Neural progenitor cell (in vitro differentiated cells): ENCODE results near the gene DBNL. TPM values are rescaled to one million over a fixed set of nuclear protein-coding genes. Genes with fewer than 3 reads are reported as not detected.

ENCODE experiments used
- DNase-seq: peaks from one replicate; pipeline ENCODE4 v3.0.0-alpha.2; 2016; ENCODE audit warnings: low spot score
- H2AFZ ChIP-seq: fragments of 200-600 bp; sonication (generic); replicated peaks from 2 replicates; pipeline ENCODE4 v1.6.1; 2016; ENCODE audit warnings: antibody characterized with exemption
- H3F3A ChIP-seq: fragments of 200-600 bp; sonication (generic); 2 replicates; pipeline ENCODE4 v1.6.1; 2016; ENCODE audit warnings: antibody characterized with exemption, low read depth
- H3K27ac ChIP-seq: fragments of 200-600 bp; sonication (generic); 2 replicates; pipeline ENCODE4 v1.5.1; 2016; ENCODE audit warnings: mild to moderate bottlenecking
- H3K27me3 ChIP-seq: fragments of 200-600 bp; sonication (generic); 2 replicates; pipeline ENCODE4 v1.6.1; 2016; ENCODE audit warnings: mild to moderate bottlenecking, moderate library complexity
- H3K36me3 ChIP-seq: fragments of 200-600 bp; sonication (generic); 2 replicates; pipeline ENCODE4 v1.5.1; 2016
- H3K4me1 ChIP-seq: fragments of 200-600 bp; sonication (generic); 2 replicates; pipeline ENCODE4 v1.6.1; 2016; ENCODE audit warnings: mixed run types
- H3K4me2 ChIP-seq: fragments of 200-600 bp; sonication (generic); 2 replicates; pipeline ENCODE4 v1.6.1; 2016
- H3K4me3 ChIP-seq: fragments of 200-600 bp; sonication (generic); 2 replicates; pipeline ENCODE4 v1.5.1; 2016
- H3K79me2 ChIP-seq: fragments of 200-600 bp; sonication (generic); 2 replicates; pipeline ENCODE4 v1.6.1; 2016; ENCODE audit warnings: low read depth
- H3K9ac ChIP-seq: fragments of 200-600 bp; sonication (generic); 2 replicates; pipeline ENCODE4 v1.6.1; 2016
- H3K9me3 ChIP-seq: fragments of 200-600 bp; sonication (generic); 2 replicates; pipeline ENCODE4 v1.5.1; 2016; ENCODE audit warnings: low read depth
- H4K20me1 ChIP-seq: fragments of 200-600 bp; sonication (generic); 2 replicates; pipeline ENCODE4 v1.6.1; 2016; ENCODE audit warnings: low read depth
- H3K27ac Mint-ChIP-seq: 3 replicates; pipeline ENCODE4 v1.8.0; 2021; ENCODE audit warnings: mixed read lengths
- H3K27me3 Mint-ChIP-seq: 2 replicates; pipeline ENCODE4 v1.8.0; 2022; ENCODE audit warnings: low read depth, mild to moderate bottlenecking, inconsistent platforms, moderate library complexity, mixed read lengths; ENCODE audit not compliant: insufficient read depth
- H3K36me3 Mint-ChIP-seq: 3 replicates; pipeline ENCODE4 v1.8.0; 2021; ENCODE audit warnings: mixed read lengths
- H3K4me1 Mint-ChIP-seq: 3 replicates; pipeline ENCODE4 v1.8.0; 2021; ENCODE audit warnings: mixed read lengths
- H3K4me3 Mint-ChIP-seq: 3 replicates; pipeline ENCODE4 v1.8.0; 2021; ENCODE audit warnings: mild to moderate bottlenecking, moderate library complexity, mixed read lengths
- H3K9me3 Mint-ChIP-seq: 3 replicates; pipeline ENCODE4 v1.8.0; 2020; ENCODE audit warnings: mixed read lengths
- CTCF ChIP-seq: fragments of 200-600 bp; sonication (generic); IDR thresholded peaks from 2 replicates; pipeline ENCODE4 v1.5.1; 2017; ENCODE audit warnings: antibody characterized with exemption, mild to moderate bottlenecking
- EZH2 ChIP-seq: fragments of 200-600 bp; sonication (generic); IDR thresholded peaks from 2 replicates; pipeline ENCODE4 v1.6.1; 2017; ENCODE audit warnings: antibody characterized with exemption, mild to moderate bottlenecking, moderate library complexity
- EZH2phosphoT487 ChIP-seq: fragments of 200-600 bp; sonication (generic); IDR thresholded peaks from 2 replicates; pipeline ENCODE4 v1.6.1; 2017; ENCODE audit warnings: antibody characterized with exemption
- total RNA-seq: library from RNA; depleted of rRNA; stranded (reverse); fragments of >200 nt; gene quantifications from 2 replicates; pipeline ENCODE4 v1.2.3, GENCODE V29; 2015; ENCODE audit warnings: low replicate concordance

Gene DBNL
- total RNA-seq, 1 donor from 2014 or later = 31.4 TPM

DNA sequence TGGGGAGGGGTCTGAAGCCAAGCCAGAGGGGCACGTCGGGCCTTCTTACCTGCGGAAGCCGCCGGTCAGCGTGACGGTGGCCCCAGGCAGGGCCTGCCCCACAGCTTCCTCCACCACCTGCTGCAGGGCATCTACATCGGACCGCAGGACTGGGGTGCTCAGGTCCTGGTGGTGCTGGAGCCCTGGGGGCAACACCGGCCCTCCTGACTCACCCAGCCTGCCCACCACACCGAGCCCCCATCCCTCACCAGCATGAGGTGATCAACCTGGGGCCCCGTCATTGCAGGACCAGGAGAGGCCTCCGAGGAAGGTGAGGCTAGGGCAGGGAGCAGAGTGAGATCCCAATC lies 29.8 kb downstream of the DBNL start:
- Histone ChIP-seq H3K4me3 (no peak overlapping the region), H3K9ac (no peak overlapping the region), H3K4me2 (no peak overlapping the region), H2AFZ (no peak overlapping the region), H3K36me3 (no peaks in the 10 kb centered on the region), H3K27ac (no peak overlapping the region), H3K79me2 (no peaks in the 10 kb centered on the region), H3F3A (peaks cover 4% of the 10 kb centered on the region), H3K4me1 (no peaks in the 10 kb centered on the region), H4K20me1 (no peaks in the 10 kb centered on the region), H3K27me3 (no peaks in the 10 kb centered on the region), H3K9me3 (no peaks in the 10 kb centered on the region)
- H3K4me3 Mint-ChIP-seq = no peak overlapping the region
- DNase-seq = no peak
- no peaks in the 10 kb centered on the region for H3K9me3 Mint-ChIP-seq
- H3K36me3 Mint-ChIP-seq = peaks cover 2% of the 10 kb centered on the region
- no peak for TF ChIP-seq EZH2phosphoT487
- TF ChIP-seq CTCF = no peak
- TF ChIP-seq EZH2 = no peak
- peaks cover 2% of the 10 kb centered on the region for H3K4me1 Mint-ChIP-seq
- no peak overlapping the region for H3K27ac Mint-ChIP-seq
- H3K27me3 Mint-ChIP-seq = peaks cover 6% of the 10 kb centered on the region

GRCh38 chr7:44075296-44076075 lies 31.0 kb downstream of the DBNL start:
- TF ChIP-seq EZH2phosphoT487 = no peak
- no peak for TF ChIP-seq EZH2
- TF ChIP-seq CTCF = no peak
- DNase-seq = no peak
- H3K36me3 ChIP-seq = no peaks in the 10 kb centered on the region
- H3K27ac Mint-ChIP-seq = no peak overlapping the region
- H3K9me3 Mint-ChIP-seq = no peaks in the 10 kb centered on the region
- no peak overlapping the region for H3K9ac ChIP-seq
- peaks cover 2% of the 10 kb centered on the region for H3K4me1 Mint-ChIP-seq
- no peak overlapping the region for H3K4me3 ChIP-seq
- H3K9me3 ChIP-seq = no peaks in the 10 kb centered on the region
- H3K4me1 ChIP-seq = no peaks in the 10 kb centered on the region
- peaks cover 4% of the 10 kb centered on the region for H3F3A ChIP-seq
- peaks cover 2% of the 10 kb centered on the region for H3K36me3 Mint-ChIP-seq
- H4K20me1 ChIP-seq = no peaks in the 10 kb centered on the region
- no peak overlapping the region for H3K4me3 Mint-ChIP-seq
- no peak overlapping the region for H2AFZ ChIP-seq
- H3K79me2 ChIP-seq = no peaks in the 10 kb centered on the region
- no peak overlapping the region for H3K27ac ChIP-seq
- no peaks in the 10 kb centered on the region for H3K27me3 ChIP-seq
- peaks cover 6% of the 10 kb centered on the region for H3K27me3 Mint-ChIP-seq
- no peak overlapping the region for H3K4me2 ChIP-seq

GRCh38 chr7:44076101-44076895 lies 31.8 kb downstream of the DBNL start:
- H3K27ac Mint-ChIP-seq = no peak overlapping the region
- peaks cover 6% of the 10 kb centered on the region for H3K27me3 Mint-ChIP-seq
- H3K4me3 ChIP-seq = no peak overlapping the region
- H3K9me3 Mint-ChIP-seq = no peaks in the 10 kb centered on the region
- H3K27me3 ChIP-seq = no peaks in the 10 kb centered on the region
- no peak overlapping the region for H3K9ac ChIP-seq
- no peaks in the 10 kb centered on the region for H3K79me2 ChIP-seq
- no peak for DNase-seq
- no peaks in the 10 kb centered on the region for H3K36me3 ChIP-seq
- H3K27ac ChIP-seq = no peak overlapping the region
- H3K9me3 ChIP-seq = no peaks in the 10 kb centered on the region
- peaks cover 6% of the 10 kb centered on the region for H3K36me3 Mint-ChIP-seq
- H3K4me3 Mint-ChIP-seq = no peak overlapping the region
- no peaks in the 10 kb centered on the region for H4K20me1 ChIP-seq
- H3K4me1 Mint-ChIP-seq = peaks cover 8% of the 10 kb centered on the region
- TF ChIP-seq EZH2 (no peak), EZH2phosphoT487 (no peak), CTCF (no peak)
- no peaks in the 10 kb centered on the region for H3K4me1 ChIP-seq
- no peak overlapping the region for H2AFZ ChIP-seq
- H3K4me2 ChIP-seq = no peak overlapping the region
- peaks cover 4% of the 10 kb centered on the region for H3F3A ChIP-seq
